Kidney epithelial cell (primary cell): Measurements from ENCODE around the gene IFNA8. TPM values are rescaled to one million over a fixed set of nuclear protein-coding genes. Genes with fewer than 3 reads are reported as not detected.
"Not testable (repeated sequence)": the region's sequence is repeated elsewhere in the genome, so short reads cannot be mapped to it uniquely, and the experiment has no call there.

Source experiments
- DNase-seq: peaks from one replicate; pipeline ENCODE4 v3.0.0-alpha.2; 2010; ENCODE audit warnings: low read depth
- H3K27me3 ChIP-seq: 2 replicates; pipeline ENCODE4 v1.6.0; 2011; ENCODE audit warnings: low read length; ENCODE audit not compliant: control insufficient read depth, insufficient read depth
- H3K36me3 ChIP-seq: 2 replicates; pipeline ENCODE4 v1.5.1; 2011; ENCODE audit warnings: low read length; ENCODE audit not compliant: control insufficient read depth, insufficient read depth
- H3K4me3 ChIP-seq: 2 replicates; pipeline ENCODE4 v1.5.1; 2011; ENCODE audit warnings: low read depth, mild to moderate bottlenecking, control low read depth, low read length
- total RNA-seq: library from RNA; depleted of rRNA; stranded (reverse); fragments of >200 nt; gene quantifications from 2 replicates; pipeline ENCODE4 v1.2.3, GENCODE V29; 2015
- TF ChIP-seq, protein P1 (sequence below): IDR thresholded peaks from 2 replicates; pipeline ENCODE4 v1.5.1; 2011; ENCODE audit warnings: mild to moderate bottlenecking, moderate library complexity, low read length, control low read depth, inconsistent platforms; ENCODE audit not compliant: insufficient read depth, poor library complexity, severe bottlenecking

Gene IFNA8
- total RNA-seq = not detected in 2 replicates

DNA sequence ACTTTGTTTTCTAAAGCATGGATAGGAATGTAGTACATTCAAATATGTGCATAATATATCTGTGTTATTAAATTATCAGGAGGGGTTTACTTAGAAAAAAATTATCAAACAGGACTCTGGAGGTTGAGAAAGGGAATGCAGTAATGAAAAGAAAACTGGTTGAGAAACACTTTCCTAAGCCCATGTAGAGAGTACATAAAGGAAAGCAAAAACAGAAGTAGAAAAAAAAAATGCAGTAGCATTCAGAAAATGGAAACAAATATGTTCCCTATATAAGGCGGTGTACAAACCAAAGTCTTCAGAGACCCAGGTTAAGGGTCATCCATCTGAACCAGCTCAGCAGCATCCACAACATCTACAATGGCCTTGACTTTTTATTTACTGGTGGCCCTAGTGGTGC, at the start of gene IFNA8:
Gene IFNA8 (plus strand): TSS at position 301 of the 400 bp plus-strand sequence. CDS start 60 bp downstream, at position 361.
- no peak for DNase-seq
- Histone ChIP-seq H3K36me3 (no peaks in the 10 kb centered on the region), H3K4me3 (no peak within 1 kb of the TSS), H3K27me3 (no peaks in the 10 kb centered on the region)
- TF ChIP-seq, protein P1, sequence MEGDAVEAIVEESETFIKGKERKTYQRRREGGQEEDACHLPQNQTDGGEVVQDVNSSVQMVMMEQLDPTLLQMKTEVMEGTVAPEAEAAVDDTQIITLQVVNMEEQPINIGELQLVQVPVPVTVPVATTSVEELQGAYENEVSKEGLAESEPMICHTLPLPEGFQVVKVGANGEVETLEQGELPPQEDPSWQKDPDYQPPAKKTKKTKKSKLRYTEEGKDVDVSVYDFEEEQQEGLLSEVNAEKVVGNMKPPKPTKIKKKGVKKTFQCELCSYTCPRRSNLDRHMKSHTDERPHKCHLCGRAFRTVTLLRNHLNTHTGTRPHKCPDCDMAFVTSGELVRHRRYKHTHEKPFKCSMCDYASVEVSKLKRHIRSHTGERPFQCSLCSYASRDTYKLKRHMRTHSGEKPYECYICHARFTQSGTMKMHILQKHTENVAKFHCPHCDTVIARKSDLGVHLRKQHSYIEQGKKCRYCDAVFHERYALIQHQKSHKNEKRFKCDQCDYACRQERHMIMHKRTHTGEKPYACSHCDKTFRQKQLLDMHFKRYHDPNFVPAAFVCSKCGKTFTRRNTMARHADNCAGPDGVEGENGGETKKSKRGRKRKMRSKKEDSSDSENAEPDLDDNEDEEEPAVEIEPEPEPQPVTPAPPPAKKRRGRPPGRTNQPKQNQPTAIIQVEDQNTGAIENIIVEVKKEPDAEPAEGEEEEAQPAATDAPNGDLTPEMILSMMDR = no peak

DNA sequence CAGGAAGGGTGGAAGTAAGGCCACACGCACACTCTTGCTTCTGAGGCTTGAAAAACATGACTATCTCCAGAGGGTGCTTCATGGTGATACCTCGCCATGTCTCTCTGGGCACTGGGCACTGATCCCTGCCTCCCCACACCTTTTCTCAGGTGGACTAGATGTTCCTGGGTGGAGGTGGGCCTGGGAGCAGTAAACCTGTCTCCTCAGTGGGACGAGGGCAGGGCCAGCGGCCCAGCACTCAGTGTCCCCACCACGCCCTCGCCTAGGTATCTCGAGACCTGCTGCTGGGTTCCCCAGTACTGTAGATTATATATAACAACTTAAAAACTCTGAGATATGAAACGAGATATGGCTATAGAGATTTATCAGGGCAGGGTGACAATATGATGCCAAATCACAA, 46.6 kb upstream of the IFNA8 start:
- Histone ChIP-seq H3K4me3 (no peak overlapping the region), H3K27me3 (no peaks in the 10 kb centered on the region), H3K36me3 (no peaks in the 10 kb centered on the region)
- TF ChIP-seq, protein P1 = no peak
- no peak for DNase-seq

GRCh38 chr9:21367169-21367568, 41.7 kb upstream of the IFNA8 start:
- not testable (repeated sequence) for H3K4me3 ChIP-seq, H3K27me3 ChIP-seq, H3K36me3 ChIP-seq, DNase-seq

DNA sequence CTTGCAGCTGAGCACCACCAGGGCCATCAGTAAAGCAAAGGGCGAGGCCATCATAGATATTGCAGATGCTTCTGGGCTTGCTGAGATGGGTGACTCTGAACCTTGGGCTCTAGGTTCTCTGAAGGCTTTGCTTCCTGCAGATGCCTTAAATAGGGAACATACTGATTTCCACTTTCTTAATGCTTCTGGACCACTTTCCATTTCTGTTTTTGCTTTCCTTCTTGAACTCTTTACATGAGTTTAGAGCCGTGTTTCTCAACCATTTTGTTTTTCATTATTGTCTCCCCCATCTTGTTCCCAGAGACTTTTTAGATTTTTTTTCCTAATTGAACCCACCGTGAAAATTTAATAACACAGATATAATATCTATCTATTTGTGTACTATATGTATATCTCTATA, 41.0 kb upstream of the IFNA8 start, which contains the start of gene IFNA13:
Gene IFNA13 (minus strand): TSS at position 101 of the 400 bp plus-strand sequence. CDS start 47 bp downstream, at position 54.
- H3K27me3 ChIP-seq = no peaks in the 10 kb centered on the region
- no peak within 1 kb of the TSS for H3K4me3 ChIP-seq
- H3K36me3 ChIP-seq = no peaks in the 10 kb centered on the region
- DNase-seq = no peak
- TF ChIP-seq, protein P1 = no peak

DNA sequence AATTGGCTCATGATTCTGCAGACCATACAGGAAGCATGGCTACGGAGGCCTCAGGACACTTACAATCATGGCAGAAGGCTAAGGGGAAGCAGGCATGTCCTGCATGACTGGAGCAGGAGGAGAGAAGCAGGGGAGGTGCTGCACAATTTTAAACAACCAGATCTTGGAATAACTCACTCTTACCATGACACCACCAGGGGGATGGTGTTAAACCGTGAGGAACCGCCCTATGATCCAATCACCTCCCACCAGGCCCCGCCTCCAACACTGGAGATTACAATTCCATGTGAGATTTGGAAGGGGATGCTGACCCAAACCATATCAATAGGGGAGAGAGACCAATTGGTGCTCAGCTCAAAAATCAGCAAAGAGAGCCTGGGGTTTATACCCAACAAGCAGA, 37.5 kb upstream of the IFNA8 start:
- not testable (repeated sequence) for H3K36me3 ChIP-seq, H3K27me3 ChIP-seq

DNA sequence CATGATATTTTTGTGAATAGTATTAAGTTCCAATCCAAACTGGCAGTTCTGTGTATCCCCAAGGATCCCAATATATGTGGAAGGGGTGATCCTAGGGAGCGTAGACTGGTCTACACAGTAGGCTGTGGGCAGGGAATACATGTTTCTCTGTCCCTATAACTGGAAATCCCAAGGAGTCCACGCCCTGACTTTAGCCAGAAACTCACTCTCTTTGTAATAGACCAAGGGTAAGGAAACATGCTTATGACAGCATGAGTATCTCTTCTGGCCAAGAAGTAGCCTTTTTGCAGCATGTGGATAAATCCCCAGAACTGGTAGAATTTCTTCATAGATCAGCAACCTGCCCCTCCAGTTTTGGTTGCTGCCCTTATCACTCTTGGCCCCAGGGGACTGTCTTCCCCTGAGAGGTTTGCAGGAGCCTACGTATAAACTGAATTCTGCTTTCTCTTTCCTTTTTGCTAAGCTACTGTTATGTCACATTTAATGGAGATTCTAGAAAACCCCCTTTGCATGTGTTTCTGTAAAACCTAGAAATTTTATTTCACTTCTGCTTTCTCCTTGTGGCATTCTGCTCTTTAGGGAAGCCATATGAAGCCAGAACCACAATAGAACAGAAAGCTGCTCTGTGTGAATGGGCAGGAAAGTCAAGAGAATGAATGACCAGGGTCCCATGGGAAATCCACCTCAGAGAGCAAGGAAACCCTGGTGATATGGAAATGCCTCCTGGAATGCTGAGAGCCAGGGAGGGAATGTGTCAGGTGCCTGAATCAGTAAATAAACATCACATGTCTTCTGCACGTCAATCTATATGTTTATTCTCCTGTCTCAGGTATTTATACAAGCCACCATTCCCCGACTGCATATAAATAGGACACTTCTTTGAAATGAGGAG, 27.2 kb upstream of the IFNA8 start:
- Histone ChIP-seq H3K27me3 (no peaks in the 10 kb centered on the region), H3K36me3 (no peaks in the 10 kb centered on the region), H3K4me3 (no peak overlapping the region)
- TF ChIP-seq, protein P1 = no peak
- DNase-seq = no peak

More for the DNA sequence above, 37.5 kb upstream of the IFNA8 start:
- DNase-seq, H3K4me3 ChIP-seq: not testable (repeated sequence)
